Motor neuron (in vitro differentiated cells): Measurements from ENCODE around the gene PCAT7. TPM values are rescaled to one million over a fixed set of nuclear protein-coding genes. Genes with fewer than 3 reads are reported as not detected.
"Not testable (repeated sequence)": the region's sequence is repeated elsewhere in the genome, so short reads cannot be mapped to it uniquely, and the experiment has no call there.

ENCODE experiments used
- ATAC-seq, 8 experiments: fragments of 200-7000 bp; cut with Tn5 transposase; replicated peaks in 6 of 8; 2 replicates each; pipeline ENCODE4 v1.8.0; 2021; ENCODE audit warnings: mild to moderate bottlenecking in 8 of 8, moderate library complexity in 8 of 8
- H3K27ac ChIP-seq, 2 donors: fragments of 250-450 bp; sonication (Bioruptor Pico); 2 replicates each; pipeline ENCODE4 v1.9.0; 2021; ENCODE audit warnings: antibody characterized with exemption in 2 of 2, mild to moderate bottlenecking in 2 of 2, moderate library complexity in 1 of 2
- H3K4me1 ChIP-seq, 2 donors: fragments of 250-450 bp; sonication (Bioruptor Pico); replicated peaks in 1 of 2; 2 replicates each; pipeline ENCODE4 v1.6.1; 2021; ENCODE audit warnings: antibody characterized with exemption in 2 of 2, mild to moderate bottlenecking in 2 of 2, moderate library complexity in 1 of 2
- H3K4me3 ChIP-seq, 5 donors: fragments of 250-450 bp; sonication (Bioruptor Pico); 2 replicates each; pipeline ENCODE4 v1.9.0; 2021; ENCODE audit warnings: antibody characterized with exemption in 5 of 5, mild to moderate bottlenecking in 5 of 5, moderate library complexity in 4 of 5
- WGBS, 10 experiments: fragments of 450-650 bp; shearing (Covaris generic); methylation state at CpG; one replicate each; pipeline ENCODE4 v1.0.0; 2022; 5-methylcytosine and 5-hydroxymethylcytosine counted together
- in situ Hi-C, 9 experiments: fragments of 400-800 bp; cut with MboI; loops; one replicate each; pipeline ENCODE4 v1.15.0; 2021; ENCODE audit warnings: low sequenced_read_pairs in 9 of 9, low pct_unique_long_range_greater_than_20kb in 2 of 9; ENCODE audit not compliant: unreplicated experiment in 9 of 9
- total RNA-seq, 8 experiments: library from RNA; unstranded; fragments of 300-600 nt; gene quantifications; 2 replicates each; pipeline versions ENCODE4 v1.2.3 to v1.2.4, GENCODE V29; 2022

PCAT7 gene
- 10 to 100 TPM in 1 of 8 experiments, 1 to 10 TPM in 3, under 1 TPM in 3, not detected in 1; 0.15 to 18.0 (median 5.3) TPM for total RNA-seq

DNA sequence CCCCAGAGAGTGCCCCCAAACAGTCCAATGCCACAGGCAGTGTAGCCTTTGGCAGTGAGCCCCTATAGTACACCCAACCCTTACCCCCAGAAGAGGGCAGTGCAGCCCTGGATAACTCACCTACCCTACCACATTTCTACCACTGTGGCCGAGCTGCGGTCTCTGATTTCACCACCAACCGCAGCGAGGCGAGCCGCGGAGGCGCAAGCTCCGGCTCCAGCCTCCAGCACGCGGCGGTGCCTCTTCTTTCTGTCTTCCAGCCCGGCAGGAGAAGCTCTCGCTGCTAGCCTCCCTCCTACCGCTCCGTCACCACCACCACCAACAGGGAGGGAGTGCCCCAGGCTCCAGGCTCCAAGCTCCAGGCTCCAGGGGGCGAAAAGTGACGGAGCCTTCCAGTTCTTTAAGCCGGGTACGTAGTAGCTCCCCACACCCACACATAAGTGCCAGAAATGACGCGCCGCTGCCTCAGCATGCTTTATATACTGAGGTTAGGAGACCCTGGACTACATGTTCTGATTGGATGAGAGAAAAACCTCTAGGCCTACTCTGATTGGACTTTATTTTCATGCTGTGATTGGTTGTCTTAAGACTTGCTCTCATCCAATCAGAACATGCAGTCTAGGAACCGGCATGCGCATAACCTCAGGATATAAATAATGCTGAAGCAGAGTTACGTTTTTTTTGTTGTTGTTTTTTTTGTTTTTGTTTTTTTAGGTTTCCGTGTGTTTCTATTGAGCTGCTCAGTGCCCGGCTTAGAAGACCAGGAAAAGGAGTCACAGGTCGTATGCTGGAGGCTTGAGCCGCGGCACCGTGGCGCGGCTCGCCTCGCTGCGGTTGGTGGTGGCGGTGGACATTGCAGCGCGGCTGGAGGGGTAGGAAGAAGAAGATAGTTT, at the start of gene PCAT7:
Gene PCAT7 (plus strand): TSS at position 645 of the 893 bp plus-strand sequence.
- peak within 1 kb of the TSS; percentile 52 to 94 for H3K27ac ChIP-seq
- H3K4me3 ChIP-seq = peak within 1 kb of the TSS; percentile 38 to 74 (median 62)
- in situ Hi-C loops = no loop called here
- no peaks in the 10 kb centered on the region for H3K4me1 ChIP-seq
- peak in 7 of 8 experiments; percentile 65 to 99 (median 96) for ATAC-seq
- WGBS, 10 experiments = 0 to 96% (median 71%) methylated on average over 3 to 35 of the region's 40 CpGs

DNA sequence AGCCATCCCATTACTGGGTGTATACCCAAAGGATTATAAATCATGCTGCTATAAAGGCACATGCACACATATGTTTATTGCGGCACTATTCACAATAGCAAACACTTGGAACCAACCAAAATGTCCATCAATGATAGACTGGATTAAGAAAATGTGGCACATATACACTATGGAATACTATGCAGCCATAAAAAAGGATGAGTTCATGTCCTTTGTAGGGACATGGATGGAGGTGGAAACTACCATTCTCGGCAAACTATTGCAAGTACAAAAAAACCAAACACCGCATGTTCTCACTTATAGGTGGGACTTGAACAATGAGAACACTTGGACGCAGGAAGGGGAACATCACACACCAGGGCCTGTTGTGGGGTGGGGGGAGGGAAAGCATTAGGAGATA, 48.5 kb upstream of the PCAT7 start:
- ATAC-seq, H3K4me3 ChIP-seq, in situ Hi-C loops, H3K27ac ChIP-seq, H3K4me1 ChIP-seq: not testable (repeated sequence)
- WGBS, 10 experiments = 10 to 100% (median 90%) methylated on average over 1 to 3 of the region's 4 CpGs; no CpG with 5 or more reads in 5 of the 10 experiments

DNA sequence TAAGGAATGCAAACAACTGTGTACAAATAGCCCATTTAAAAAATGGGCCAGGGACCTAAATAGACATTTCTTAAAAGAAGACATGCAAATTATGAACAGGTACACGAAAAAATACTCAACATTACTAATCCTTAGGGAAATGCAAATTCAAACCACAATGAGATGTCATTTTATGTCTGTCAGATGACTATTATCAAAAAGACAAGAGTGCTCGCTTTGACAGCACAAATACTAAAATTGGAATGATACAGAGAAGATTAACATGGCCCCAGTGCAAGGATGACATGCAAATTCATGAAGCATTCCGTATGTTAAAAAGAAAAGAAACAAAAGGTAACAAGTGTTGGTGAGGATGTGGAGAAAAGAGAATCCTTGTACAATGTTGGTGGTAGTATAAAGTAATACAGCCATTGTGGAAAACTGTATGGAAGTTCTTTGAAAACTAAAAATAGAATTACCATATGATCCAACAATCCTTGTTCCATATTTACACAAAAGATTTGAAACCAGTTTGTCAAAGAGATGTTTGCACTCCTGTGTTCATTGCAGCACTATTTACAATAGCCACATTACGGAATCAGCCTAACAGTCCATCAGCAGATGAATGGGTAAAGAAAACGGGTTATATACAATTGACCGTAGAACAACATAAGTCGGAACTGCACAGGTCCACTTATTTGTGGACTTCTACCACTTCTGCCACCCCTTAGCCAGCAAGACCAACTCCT, 47.2 kb upstream of the PCAT7 start:
- H3K27ac ChIP-seq = no peak overlapping the region
- no peak for ATAC-seq
- 23 to 93% (median 82%) methylated on average over 2 to 7 of the region's 7 CpGs for WGBS, 10 experiments
- in situ Hi-C loops = no loop called here
- no peak overlapping the region for H3K4me3 ChIP-seq
- no peaks in the 10 kb centered on the region for H3K4me1 ChIP-seq

DNA sequence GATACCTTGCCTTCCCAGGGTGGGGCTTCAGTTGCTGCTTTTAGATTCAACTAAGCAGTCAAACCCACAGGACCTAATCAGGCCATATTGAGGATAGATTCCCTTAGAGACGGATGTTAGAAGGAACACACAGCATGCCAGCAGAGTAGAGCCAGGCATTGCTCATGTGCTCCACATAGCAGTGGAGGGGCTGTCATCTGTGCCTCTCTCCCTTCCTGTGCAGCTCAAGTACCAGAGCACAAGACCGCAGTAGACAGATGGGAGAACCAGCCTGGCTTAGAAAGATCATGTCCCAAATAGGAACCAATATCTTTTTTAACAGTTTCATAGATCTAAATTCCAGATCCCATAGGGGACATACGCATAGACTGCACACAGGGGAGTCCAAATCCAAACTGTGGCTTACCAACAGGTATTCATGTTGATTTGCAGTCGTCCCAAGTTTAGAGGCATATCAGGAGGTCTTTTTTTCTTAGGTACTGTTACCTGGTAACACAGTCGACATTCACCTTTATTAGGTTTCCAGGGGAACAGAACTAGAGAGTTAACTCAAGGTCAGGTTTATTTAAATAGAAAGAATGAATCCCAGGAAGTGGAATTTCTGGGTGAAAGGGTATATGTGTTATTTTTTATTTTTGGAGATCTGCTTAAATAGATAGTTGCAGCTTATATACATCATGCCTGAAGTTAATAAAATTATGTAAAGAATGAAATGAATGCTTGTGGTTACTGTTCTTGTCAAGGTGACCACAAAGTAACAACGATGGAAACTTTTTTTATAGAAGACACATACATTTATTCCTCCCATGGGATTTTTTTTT, 43.5 kb upstream of the PCAT7 start:
- 6 to 90% (median 67%) methylated on average over 1 to 6 of the region's 6 CpGs for WGBS, 10 experiments
- Histone ChIP-seq H3K27ac (no peak overlapping the region), H3K4me3 (no peak overlapping the region), H3K4me1 (no peaks in the 10 kb centered on the region)
- ATAC-seq = peak in 1 of 8 experiments; percentile 93
- in situ Hi-C loops = no loop called here

DNA sequence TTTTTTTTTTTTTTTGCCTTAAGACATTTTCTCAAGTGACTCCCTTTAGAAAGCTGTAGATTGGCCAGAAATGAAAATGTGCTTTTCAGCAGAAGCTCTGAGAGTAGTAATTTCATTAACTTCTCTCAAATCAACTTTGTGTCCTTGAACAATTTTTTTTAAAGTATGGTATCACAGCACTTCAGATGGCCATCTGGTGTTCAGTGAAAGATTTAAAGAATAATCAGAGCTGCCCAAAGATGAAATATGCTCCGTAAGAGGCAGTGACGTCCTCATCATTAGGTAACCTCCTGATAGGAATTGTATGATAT, 43.0 kb upstream of the PCAT7 start:
- 22 to 93% (median 63%) methylated on average over 2 of the region's 2 CpGs; no CpG with 5 or more reads in 4 of the 10 experiments for WGBS, 10 experiments
- Histone ChIP-seq H3K27ac (no peak overlapping the region), H3K4me3 (no peak overlapping the region), H3K4me1 (no peaks in the 10 kb centered on the region)
- no peak for ATAC-seq
- in situ Hi-C loops = no loop called here

DNA sequence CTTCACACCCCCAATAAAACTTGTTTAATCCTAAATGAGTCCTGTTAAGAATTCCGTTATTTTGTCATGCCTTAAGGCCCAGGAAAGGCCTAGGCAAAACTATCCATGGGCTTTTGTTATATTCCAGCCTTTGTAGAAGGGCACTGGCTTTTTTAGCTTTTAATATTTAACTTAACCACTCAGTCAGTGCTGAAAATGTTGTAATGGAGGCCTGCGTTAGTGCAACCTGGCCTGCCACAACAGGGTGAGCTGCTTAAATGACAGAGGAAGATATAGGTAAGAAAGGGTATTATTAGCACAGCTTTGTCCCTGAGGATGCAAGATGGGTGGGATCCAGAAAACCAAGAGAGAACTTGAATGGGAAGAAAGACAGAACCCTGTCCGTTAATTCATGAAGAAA, 40.2 kb upstream of the PCAT7 start:
- Histone ChIP-seq H3K4me3 (no peak overlapping the region), H3K27ac (no peak overlapping the region), H3K4me1 (no peaks in the 10 kb centered on the region)
- in situ Hi-C loops = no loop called here
- no peak for ATAC-seq
- WGBS, 10 experiments = 20 to 89% (median 71%) methylated on average over 1 to 3 of the region's 3 CpGs; no CpG with 5 or more reads in 2 of the 10 experiments

DNA sequence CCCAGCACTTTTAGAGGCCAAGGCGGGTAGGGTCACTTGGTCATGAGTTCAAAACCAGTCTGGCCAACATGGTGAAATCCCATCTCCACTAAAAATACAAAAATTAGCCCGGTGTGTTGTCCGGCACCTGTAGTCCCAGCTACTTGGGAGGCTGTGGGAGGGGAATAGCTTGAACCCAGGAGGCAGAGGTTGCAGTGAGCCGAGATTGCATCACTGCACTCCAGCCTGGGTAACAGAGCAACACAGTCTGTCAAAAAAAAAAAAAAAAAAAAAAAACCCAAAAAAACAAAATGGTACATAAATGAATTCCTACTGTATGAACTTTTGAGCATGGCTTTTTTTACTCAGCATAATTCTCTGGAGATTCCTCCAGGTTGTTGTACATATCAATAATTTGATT, 37.6 kb upstream of the PCAT7 start:
- in situ Hi-C loops = no loop called here
- 10 to 100% (median 71%) methylated on average over 1 to 3 of the region's 4 CpGs; no CpG with 5 or more reads in 3 of the 10 experiments for WGBS, 10 experiments
- no peak overlapping the region for H3K4me3 ChIP-seq
- no peaks in the 10 kb centered on the region for H3K4me1 ChIP-seq
- no peak for ATAC-seq
- H3K27ac ChIP-seq = no peak overlapping the region

DNA sequence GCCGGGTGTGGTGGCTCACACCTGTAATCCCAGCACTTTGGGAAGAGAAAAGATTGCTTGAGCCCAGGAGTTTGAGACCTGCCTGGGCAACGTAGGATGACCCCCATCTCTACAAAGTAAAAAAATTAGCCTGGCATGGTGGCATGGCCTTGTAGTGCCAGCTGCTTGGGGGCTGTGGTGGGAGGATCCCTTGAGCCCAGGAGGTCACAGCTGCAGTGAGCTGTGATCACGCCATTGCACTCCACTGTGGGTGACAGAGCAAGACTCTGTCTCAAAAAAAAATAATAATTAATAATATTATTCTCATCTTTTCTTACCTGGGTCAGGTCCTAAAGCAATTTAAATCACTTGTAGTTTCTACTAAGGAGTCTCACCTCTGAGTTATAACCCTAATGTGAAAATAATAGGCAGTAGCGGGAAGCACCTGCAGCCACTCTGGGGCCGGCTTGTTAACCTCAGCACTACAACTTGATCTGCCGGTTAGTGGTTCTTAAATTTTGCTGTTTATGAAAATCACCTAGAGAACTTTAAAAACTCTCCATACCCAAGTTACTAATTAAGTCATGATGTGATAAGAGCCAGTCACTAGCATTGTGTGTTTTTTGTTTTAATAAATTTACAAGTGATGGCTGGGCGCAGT, 29.4 kb upstream of the PCAT7 start:
- Histone ChIP-seq H3K4me1 (no peaks in the 10 kb centered on the region), H3K27ac (no peak overlapping the region), H3K4me3 (no peak overlapping the region)
- in situ Hi-C loops = no loop called here
- 14 to 100% (median 89%) methylated on average over 1 to 7 of the region's 7 CpGs; no CpG with 5 or more reads in 1 of the 10 experiments for WGBS, 10 experiments
- no peak for ATAC-seq

DNA sequence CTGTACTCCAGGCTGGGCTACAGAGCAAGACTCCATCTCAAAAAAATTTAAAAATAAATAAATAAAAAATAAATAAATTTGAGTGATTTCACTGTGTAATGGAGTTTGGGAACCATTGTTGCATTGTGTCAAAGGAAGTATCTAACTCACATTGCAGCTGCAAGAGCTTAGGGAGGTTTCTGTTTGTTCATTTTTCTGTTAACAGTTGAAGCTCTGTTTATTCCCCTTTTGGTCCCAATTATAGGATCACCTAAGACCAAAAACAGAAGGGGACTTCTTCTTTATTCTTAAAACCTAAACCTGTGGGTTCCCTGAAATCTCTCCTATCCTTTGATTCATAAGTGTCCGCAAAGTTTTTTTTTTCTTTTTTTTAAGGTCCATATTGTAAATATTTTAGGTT, 28.6 kb upstream of the PCAT7 start:
- in situ Hi-C loops = no loop called here
- ATAC-seq = no peak
- Histone ChIP-seq H3K4me1 (no peaks in the 10 kb centered on the region), H3K4me3 (no peak overlapping the region), H3K27ac (no peak overlapping the region)
- 33 to 100% (median 85%) methylated on average over 1 of the region's 1 CpG; no CpG with 5 or more reads in 3 of the 10 experiments for WGBS, 10 experiments

DNA sequence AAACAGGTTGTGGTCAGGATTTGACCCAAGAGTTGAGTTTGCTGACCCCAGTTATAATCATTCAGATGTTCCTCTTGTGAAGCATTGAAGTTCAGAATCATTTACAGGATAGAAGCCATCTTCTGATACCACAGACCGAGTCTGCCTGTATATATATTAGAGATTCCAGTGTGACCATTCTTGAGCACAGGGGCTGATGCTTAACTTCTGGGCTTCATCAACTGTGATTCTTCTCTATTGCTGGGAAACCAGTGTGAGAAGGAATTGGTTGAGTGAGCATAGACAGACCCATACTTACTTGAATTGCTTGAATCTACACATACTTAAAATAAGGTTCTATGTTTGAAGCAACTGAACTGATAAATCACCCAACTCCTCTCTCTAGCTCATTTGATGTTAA, 27.9 kb upstream of the PCAT7 start:
- Histone ChIP-seq H3K4me3 (no peak overlapping the region), H3K4me1 (no peaks in the 10 kb centered on the region), H3K27ac (no peak overlapping the region)
- WGBS, 10 experiments = 0 to 38% (median 38%) methylated on average over 1 of the region's 1 CpG; no CpG with 5 or more reads in 7 of the 10 experiments
- ATAC-seq = no peak
- in situ Hi-C loops = no loop called here

DNA sequence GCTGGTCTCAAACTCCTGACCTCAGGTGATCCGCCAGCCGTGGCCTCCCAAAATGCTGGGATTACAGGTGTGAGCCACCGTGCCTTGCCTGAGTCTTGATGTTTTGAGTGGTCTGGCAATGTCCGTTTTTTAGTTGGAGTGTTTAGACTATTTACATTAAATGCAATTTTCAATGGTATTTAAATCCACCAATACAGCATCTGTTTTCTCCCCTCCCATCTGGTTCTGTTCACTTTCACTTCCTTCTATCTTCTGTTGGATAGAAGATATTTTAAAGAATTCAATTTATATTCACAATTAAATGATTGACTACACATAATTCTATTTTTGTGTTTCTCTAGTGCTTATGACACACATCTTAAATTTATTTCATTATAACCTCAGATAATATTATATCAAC, 26.0 kb upstream of the PCAT7 start:
- no peak for ATAC-seq
- H3K4me1 ChIP-seq = no peaks in the 10 kb centered on the region
- H3K4me3 ChIP-seq = no peak overlapping the region
- in situ Hi-C loops = no loop called here
- H3K27ac ChIP-seq = no peak overlapping the region
- WGBS, 10 experiments = 16 to 100% (median 64%) methylated on average over 1 to 4 of the region's 4 CpGs; no CpG with 5 or more reads in 2 of the 10 experiments

DNA sequence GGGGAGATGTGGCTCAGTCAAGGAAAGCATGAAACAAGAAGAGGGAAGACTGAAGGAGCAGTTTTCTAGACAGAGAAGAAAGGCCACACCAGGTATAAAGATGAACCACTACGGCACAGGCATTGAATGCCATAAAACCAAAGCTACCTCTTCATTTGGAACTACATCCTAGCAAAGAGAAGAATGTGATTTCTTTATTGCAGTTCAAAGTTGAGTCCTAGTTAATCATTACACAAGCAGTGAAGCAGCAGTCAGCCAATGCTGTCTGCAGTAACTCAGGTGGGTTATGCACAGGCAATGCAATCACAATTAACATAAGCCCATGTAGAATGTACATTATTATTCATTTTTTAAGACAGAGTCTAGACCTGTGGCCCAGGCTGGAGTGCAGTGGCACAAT, 21.7 kb upstream of the PCAT7 start:
- H3K4me3 ChIP-seq = no peak overlapping the region
- in situ Hi-C loops = no loop called here
- no peak for ATAC-seq
- no peaks in the 10 kb centered on the region for H3K4me1 ChIP-seq
- WGBS, 10 experiments = 14 to 60% (median 17%) methylated on average over 1 of the region's 1 CpG; no CpG with 5 or more reads in 7 of the 10 experiments
- no peak overlapping the region for H3K27ac ChIP-seq
